ENCODE measurements around the gene ARHGEF17.

ARHGEF17 gene

GRCh38 chr11:73409431-73409830 lies 101.4 kb downstream of the ARHGEF17 start:
- H3K9me3 Mint-ChIP-seq = no peaks in the 10 kb centered on the region
- TF ChIP-seq, protein P1, sequence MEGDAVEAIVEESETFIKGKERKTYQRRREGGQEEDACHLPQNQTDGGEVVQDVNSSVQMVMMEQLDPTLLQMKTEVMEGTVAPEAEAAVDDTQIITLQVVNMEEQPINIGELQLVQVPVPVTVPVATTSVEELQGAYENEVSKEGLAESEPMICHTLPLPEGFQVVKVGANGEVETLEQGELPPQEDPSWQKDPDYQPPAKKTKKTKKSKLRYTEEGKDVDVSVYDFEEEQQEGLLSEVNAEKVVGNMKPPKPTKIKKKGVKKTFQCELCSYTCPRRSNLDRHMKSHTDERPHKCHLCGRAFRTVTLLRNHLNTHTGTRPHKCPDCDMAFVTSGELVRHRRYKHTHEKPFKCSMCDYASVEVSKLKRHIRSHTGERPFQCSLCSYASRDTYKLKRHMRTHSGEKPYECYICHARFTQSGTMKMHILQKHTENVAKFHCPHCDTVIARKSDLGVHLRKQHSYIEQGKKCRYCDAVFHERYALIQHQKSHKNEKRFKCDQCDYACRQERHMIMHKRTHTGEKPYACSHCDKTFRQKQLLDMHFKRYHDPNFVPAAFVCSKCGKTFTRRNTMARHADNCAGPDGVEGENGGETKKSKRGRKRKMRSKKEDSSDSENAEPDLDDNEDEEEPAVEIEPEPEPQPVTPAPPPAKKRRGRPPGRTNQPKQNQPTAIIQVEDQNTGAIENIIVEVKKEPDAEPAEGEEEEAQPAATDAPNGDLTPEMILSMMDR (IDR thresholded peaks at IDR 0.05; ENCODE audit: unreplicated experiment in 3 of 3) = no peak
- peaks cover 49% of the 10 kb centered on the region for H3K36me3 Mint-ChIP-seq (ENCODE audit: low read depth)
- H3K4me1 Mint-ChIP-seq = peaks cover 4% of the 10 kb centered on the region
- H3K4me3 Mint-ChIP-seq = no peak overlapping the region
- H3K27me3 Mint-ChIP-seq (ENCODE audit: low read depth) = no peaks in the 10 kb centered on the region
- no peak overlapping the region for H3K27ac Mint-ChIP-seq

DNA sequence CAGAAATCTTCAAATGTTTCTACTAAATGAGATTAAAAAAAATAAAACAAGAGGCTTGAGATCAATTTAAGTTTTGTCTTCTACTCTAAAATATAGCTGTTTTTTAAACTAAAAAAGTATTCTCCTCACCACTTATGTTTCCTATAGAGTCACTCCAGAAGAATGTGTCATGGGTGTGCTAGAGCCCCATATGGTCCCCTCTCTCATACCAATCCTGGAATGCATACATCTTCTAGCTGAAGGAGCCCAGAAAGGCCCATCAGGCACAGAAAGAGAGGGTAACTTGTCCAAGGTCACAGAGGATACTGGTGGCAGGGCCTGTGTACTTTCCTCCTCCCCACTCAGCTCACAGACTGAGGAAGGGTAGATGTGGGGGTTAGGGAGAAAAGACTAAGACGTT lies 102.6 kb downstream of the ARHGEF17 start:
- peaks cover 5% of the 10 kb centered on the region for H3K4me1 Mint-ChIP-seq
- H3K4me3 Mint-ChIP-seq = no peak overlapping the region
- TF ChIP-seq, protein P1 (IDR thresholded peaks at IDR 0.05; ENCODE audit: unreplicated experiment in 3 of 3) = no peak
- no peak overlapping the region for H3K27ac Mint-ChIP-seq
- no peaks in the 10 kb centered on the region for H3K27me3 Mint-ChIP-seq (ENCODE audit: low read depth)
- peaks cover 46% of the 10 kb centered on the region for H3K36me3 Mint-ChIP-seq (ENCODE audit: low read depth)
- H3K9me3 Mint-ChIP-seq = no peaks in the 10 kb centered on the region

DNA sequence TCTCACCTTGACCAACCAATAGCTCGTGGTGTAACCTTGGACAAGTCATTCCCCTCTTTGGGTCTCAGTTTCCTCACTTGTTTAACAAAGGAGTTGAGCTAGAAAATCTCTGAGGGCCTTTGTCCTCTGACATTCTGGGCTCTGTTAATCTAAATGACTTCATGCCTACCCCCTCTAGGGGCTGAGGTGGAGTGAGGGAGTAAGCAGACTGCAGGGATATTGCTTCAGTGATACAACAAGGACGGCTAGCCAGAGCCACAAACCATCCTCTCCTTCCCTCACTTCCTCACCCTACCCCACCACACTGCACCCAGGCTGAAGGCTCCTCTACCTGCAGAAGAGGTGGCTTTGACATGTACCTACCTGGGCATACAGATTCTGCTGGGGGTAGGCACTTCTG lies 103.0 kb downstream of the ARHGEF17 start:
- Mint-ChIP-seq H3K36me3 (ENCODE audit: low read depth) (peaks cover 46% of the 10 kb centered on the region), H3K27me3 (ENCODE audit: low read depth) (no peaks in the 10 kb centered on the region), H3K27ac (no peak overlapping the region), H3K9me3 (no peaks in the 10 kb centered on the region), H3K4me3 (no peak overlapping the region), H3K4me1 (peaks cover 5% of the 10 kb centered on the region)
- TF ChIP-seq, protein P1 (IDR thresholded peaks at IDR 0.05; ENCODE audit: unreplicated experiment in 3 of 3) = no peak

DNA sequence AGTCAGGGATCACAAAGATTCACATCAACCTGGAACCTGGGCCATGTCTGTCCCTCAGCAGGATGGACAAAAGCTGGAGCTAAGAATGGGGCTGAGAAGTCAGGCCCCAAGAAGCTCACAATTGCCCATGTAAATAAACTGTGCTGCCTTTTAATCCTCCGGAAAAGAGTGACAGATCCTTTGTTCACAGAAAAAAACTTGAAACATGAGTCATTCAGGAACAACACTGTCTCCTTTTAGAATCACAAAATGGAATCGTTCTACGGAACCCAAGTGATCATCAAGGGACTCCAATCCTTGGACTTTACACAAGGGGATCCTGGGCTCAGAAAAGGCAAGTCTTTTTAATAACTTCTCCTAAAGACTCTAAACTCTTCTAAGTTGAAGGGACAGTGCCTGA lies 104.2 kb downstream of the ARHGEF17 start:
- Mint-ChIP-seq H3K4me1 (peaks cover 5% of the 10 kb centered on the region), H3K9me3 (no peaks in the 10 kb centered on the region), H3K36me3 (ENCODE audit: low read depth) (peaks cover 49% of the 10 kb centered on the region), H3K4me3 (no peak overlapping the region), H3K27me3 (ENCODE audit: low read depth) (no peaks in the 10 kb centered on the region), H3K27ac (no peak overlapping the region)
- TF ChIP-seq, protein P1 (IDR thresholded peaks at IDR 0.05; ENCODE audit: unreplicated experiment in 3 of 3) = no peak

- H3K4me1 Mint-ChIP-seq = peaks cover 5% of the 10 kb centered on the region
- no peak overlapping the region for H3K27ac Mint-ChIP-seq
- H3K9me3 Mint-ChIP-seq = no peaks in the 10 kb centered on the region
- peaks cover 46% of the 10 kb centered on the region for H3K36me3 Mint-ChIP-seq (ENCODE audit: low read depth)
- no peak overlapping the region for H3K4me3 Mint-ChIP-seq
- no peaks in the 10 kb centered on the region for H3K27me3 Mint-ChIP-seq (ENCODE audit: low read depth)
- TF ChIP-seq, protein P1 (IDR thresholded peaks at IDR 0.05; ENCODE audit: unreplicated experiment in 3 of 3) = no peak
These were observed 105.2 kb downstream of the ARHGEF17 start for GRCh38 chr11:73413256-73413655.

DNA sequence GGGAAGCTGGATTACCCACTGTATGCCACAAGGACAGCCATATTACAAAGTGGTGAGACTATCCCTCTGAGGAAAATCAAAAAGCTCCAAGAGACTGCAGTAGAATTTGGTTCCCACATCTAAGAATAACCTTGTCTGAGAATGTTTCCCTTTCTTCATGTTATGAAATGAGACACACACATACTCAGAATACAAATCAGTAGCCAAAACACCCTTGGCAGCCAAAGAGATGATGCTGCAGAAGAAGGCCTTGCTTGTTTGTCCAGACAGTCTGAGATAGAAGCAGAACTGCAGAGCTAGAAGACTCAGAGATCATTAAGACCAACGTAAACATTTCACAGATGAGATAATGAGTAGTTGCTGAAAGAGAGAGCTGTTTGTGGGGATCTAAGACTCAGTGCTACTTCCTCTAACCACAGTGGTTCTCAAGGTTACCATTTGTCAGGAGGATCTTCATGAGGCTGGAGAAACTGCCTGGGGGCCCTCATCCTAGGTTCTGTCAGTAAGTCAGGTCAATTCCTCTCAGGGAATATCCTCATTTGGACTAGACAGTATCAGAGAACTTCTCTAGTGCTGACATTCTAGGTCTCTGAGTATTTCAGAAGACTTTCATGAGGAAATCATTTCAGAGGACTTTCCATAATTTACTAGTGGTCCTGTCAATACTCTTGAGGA lies 107.0 kb downstream of the ARHGEF17 start:
- Mint-ChIP-seq H3K4me3 (no peak overlapping the region), H3K36me3 (ENCODE audit: low read depth) (peaks cover 45% of the 10 kb centered on the region), H3K4me1 (peaks cover 5% of the 10 kb centered on the region), H3K9me3 (no peaks in the 10 kb centered on the region), H3K27ac (peak overlapping the region; percentile 5 to 41 (median 28)), H3K27me3 (ENCODE audit: low read depth) (no peaks in the 10 kb centered on the region)
- TF ChIP-seq, protein P1 (IDR thresholded peaks at IDR 0.05; ENCODE audit: unreplicated experiment in 3 of 3) = no peak

All from nephron (organoid).